Gastroesophageal sphincter (tissue), 4 donors: ENCODE data around the gene CCNB3. TPM values are rescaled to one million over a fixed set of nuclear protein-coding genes. Genes with fewer than 3 reads are reported as not detected.
"Not testable (repeated sequence)": the region's sequence is repeated elsewhere in the genome, so short reads cannot be mapped to it uniquely, and the experiment has no call there.

Source experiments
- ATAC-seq: fragments of 150-250 bp; one replicate; pipeline ENCODE4 v1.9.1; 2016; ENCODE audit warnings: mild to moderate bottlenecking, moderate library complexity
- H3K27ac ChIP-seq, 4 donors: fragments of 200-600 bp; sonication (generic) in 3 of 4; 1 replicate in 3 of 4; 2 replicates in 1 of 4; pipeline ENCODE4 v1.5.1; 2016 to 2019
- H3K27me3 ChIP-seq: fragments of 200-600 bp; sonication (generic); one replicate; pipeline ENCODE4 v1.5.1; 2019
- H3K36me3 ChIP-seq, 2 donors: fragments of 200-600 bp; sonication (generic); one replicate each; pipeline ENCODE4 v1.5.1; 2019; ENCODE audit warnings: control low read depth in 1 of 2
- H3K4me1 ChIP-seq, 3 donors: fragments of 200-600 bp; sonication (generic); 1 replicate in 2 of 3; 2 replicates in 1 of 3; pipeline ENCODE4 v1.5.1; 2016 to 2019; ENCODE audit warnings: control low read depth in 2 of 3
- H3K4me3 ChIP-seq, 2 donors: fragments of 200-600 bp; sonication (generic); one replicate each; pipeline ENCODE4 v1.5.1; 2019; ENCODE audit warnings: mild to moderate bottlenecking in 1 of 2, moderate library complexity in 1 of 2
- H3K9me3 ChIP-seq, 3 donors: fragments of 200-600 bp; sonication (generic); one replicate each; pipeline ENCODE4 v1.5.1; 2017 to 2019; ENCODE audit warnings: control low read depth in 2 of 3
- CTCF ChIP-seq, 4 experiments: fragments of 200-600 bp in 2 of 4; fragments of 450-650 bp in 2 of 4; sonication (generic) in 1 of 4; IDR thresholded peaks; one replicate each; pipeline ENCODE4 v1.5.1; 2017 to 2019; ENCODE audit warnings: antibody characterized with exemption in 4 of 4, mild to moderate bottlenecking in 2 of 4, moderate library complexity in 2 of 4
- EP300 ChIP-seq: sonication (generic); formaldehyde crosslinking; IDR thresholded peaks from one replicate; pipeline ENCODE4 v1.6.1; 2017; ENCODE audit warnings: antibody characterized with exemption, mild to moderate bottlenecking
- POLR2A ChIP-seq, 2 donors: fragments of 450-650 bp; IDR thresholded peaks; one replicate each; pipeline ENCODE4 v1.6.1; 2017; ENCODE audit warnings: antibody characterized with exemption in 2 of 2, mild to moderate bottlenecking in 2 of 2, moderate library complexity in 1 of 2
- POLR2AphosphoS5 ChIP-seq: sonication (generic); formaldehyde crosslinking; IDR thresholded peaks from one replicate; pipeline ENCODE4 v1.6.1; 2017; ENCODE audit warnings: antibody characterized with exemption
- WGBS, 2 donors: methylation state at CpG; one replicate each; pipeline ENCODE4 v1.1.5; 2018; ENCODE audit warnings: low coverage in 1 of 2; 5-methylcytosine and 5-hydroxymethylcytosine counted together
- total RNA-seq, 4 donors: library from RNA; depleted of rRNA; stranded (reverse); fragments of >200 nt; gene quantifications; one replicate each; pipeline ENCODE4 v1.1.0, GENCODE V29; 2016

The CCNB3 gene
- total RNA-seq, 4 donors from 2014 or later: 0.27 to 1.0 (median 0.40) TPM; not detected in 1

- Histone ChIP-seq H3K9me3 (no peaks in the 10 kb centered on the region), H3K4me1 (peaks cover 0 to 8% (median 4%) of the 10 kb centered on the region in 3 donors), H3K36me3 (no peaks in the 10 kb centered on the region), H3K27ac (no peak overlapping the region), H3K27me3 (no peaks in the 10 kb centered on the region), H3K4me3 (no peak overlapping the region)
- ATAC-seq: no peak
- 47 to 79% methylated on average over 5 to 6 of the region's 11 CpGs for WGBS, 2 donors
- TF ChIP-seq CTCF (IDR thresholded peaks at IDR 0.05) (no peak), EP300 (no peak), POLR2A (IDR thresholded peaks at IDR 0.05) (no peak), POLR2AphosphoS5 (no peak)
Measured at GRCh38 chrX:50206753-50207152, 2.2 kb downstream of the CCNB3 start.

GRCh38 chrX:50211510-50211909 is 6.9 kb downstream of the CCNB3 start:
- H3K36me3 ChIP-seq: no peaks in the 10 kb centered on the region
- no peak for ATAC-seq
- WGBS, 2 donors: 31 to 58% methylated on average over 3 to 5 of the region's 8 CpGs

GRCh38 chrX:50281253-50281652 is 76.7 kb downstream of the CCNB3 start:
- H3K4me3 ChIP-seq: no peak overlapping the region
- no peak for TF ChIP-seq POLR2A (IDR thresholded peaks at IDR 0.05)
- no peak for TF ChIP-seq EP300
- no peak for TF ChIP-seq CTCF (IDR thresholded peaks at IDR 0.05)
- TF ChIP-seq POLR2AphosphoS5: no peak
- 60% methylated on average over 1 of the region's 19 CpGs; no CpG with 5 or more reads in 1 of the 2 donors for WGBS, 2 donors
- no peaks in the 10 kb centered on the region for H3K27me3 ChIP-seq
- H3K9me3 ChIP-seq: no peaks in the 10 kb centered on the region
- no peak overlapping the region for H3K27ac ChIP-seq
- no peak for ATAC-seq
- no peaks in the 10 kb centered on the region for H3K4me1 ChIP-seq
- H3K36me3 ChIP-seq: no peaks in the 10 kb centered on the region

More at GRCh38 chrX:50211510-50211909, 6.9 kb downstream of the CCNB3 start:
- H3K4me1 ChIP-seq: no peaks in the 10 kb centered on the region
- H3K4me3 ChIP-seq: no peak overlapping the region
- no peaks in the 10 kb centered on the region for H3K27me3 ChIP-seq
- no peaks in the 10 kb centered on the region for H3K9me3 ChIP-seq
- no peak for TF ChIP-seq CTCF (IDR thresholded peaks at IDR 0.05)
- no peak for TF ChIP-seq POLR2A (IDR thresholded peaks at IDR 0.05)
- no peak for TF ChIP-seq POLR2AphosphoS5
- TF ChIP-seq EP300: no peak
- no peak overlapping the region for H3K27ac ChIP-seq

DNA sequence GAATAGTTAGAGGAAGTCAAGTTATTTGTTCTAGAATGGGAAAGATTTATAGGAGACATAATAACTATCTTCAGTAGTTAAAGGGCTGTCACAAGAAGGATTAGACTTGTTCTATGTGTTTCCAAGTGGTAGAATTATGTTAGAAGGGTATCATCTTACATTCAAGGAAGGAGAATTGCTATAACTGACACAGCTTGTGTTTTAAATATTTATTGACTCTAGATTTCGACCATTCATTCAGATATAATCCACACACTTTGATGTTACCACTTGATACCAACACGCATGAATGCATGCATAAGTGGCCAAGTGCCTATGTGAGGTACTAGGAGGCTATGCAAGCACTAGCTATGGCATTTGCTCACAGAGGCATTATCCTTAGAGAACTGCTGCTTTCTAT is 122.7 kb downstream of the CCNB3 start:
- H3K27ac ChIP-seq: no peak overlapping the region
- H3K9me3 ChIP-seq: no peaks in the 10 kb centered on the region
- 63 to 86% methylated on average over 2 of the region's 2 CpGs for WGBS, 2 donors
- H3K36me3 ChIP-seq: no peaks in the 10 kb centered on the region
- no peak for ATAC-seq
- H3K4me1 ChIP-seq: no peaks in the 10 kb centered on the region
- H3K27me3 ChIP-seq: no peaks in the 10 kb centered on the region
- H3K4me3 ChIP-seq: no peak overlapping the region
- TF ChIP-seq CTCF (IDR thresholded peaks at IDR 0.05) (no peak), POLR2A (IDR thresholded peaks at IDR 0.05) (no peak), POLR2AphosphoS5 (no peak), EP300 (no peak)

DNA sequence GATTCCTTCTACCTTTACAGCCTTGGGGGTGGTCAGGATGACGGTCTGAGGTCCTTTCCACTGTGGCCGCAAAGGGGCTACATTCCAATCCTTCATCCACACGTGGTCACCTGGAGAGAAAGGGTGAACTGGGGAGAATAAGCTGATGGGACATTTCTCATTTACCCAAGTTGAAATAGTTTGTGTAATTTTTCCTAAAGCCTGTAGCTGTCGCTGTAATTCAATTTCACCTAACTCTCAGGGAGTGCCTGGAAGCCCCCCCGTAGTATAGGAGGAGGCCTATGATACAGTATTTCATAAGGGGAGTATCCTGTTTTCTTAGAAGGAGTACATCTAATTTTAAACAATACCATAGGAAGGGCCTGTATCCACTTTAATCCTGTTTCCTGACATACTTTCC is 128.1 kb downstream of the CCNB3 start:
- not testable (repeated sequence) for H3K36me3 ChIP-seq, H3K4me1 ChIP-seq, ATAC-seq, H3K4me3 ChIP-seq, H3K9me3 ChIP-seq, H3K27ac ChIP-seq, H3K27me3 ChIP-seq
- 14 to 41% methylated on average over 2 of the region's 5 CpGs for WGBS, 2 donors

- WGBS, 2 donors: no CpG with 5 or more reads among the region's 6 CpGs
- ATAC-seq: no peak
- no peaks in the 10 kb centered on the region for H3K9me3 ChIP-seq
- no peak overlapping the region for H3K4me3 ChIP-seq
- no peaks in the 10 kb centered on the region for H3K36me3 ChIP-seq
- H3K27me3 ChIP-seq: no peaks in the 10 kb centered on the region
- no peak overlapping the region for H3K27ac ChIP-seq
- no peaks in the 10 kb centered on the region for H3K4me1 ChIP-seq
- TF ChIP-seq POLR2AphosphoS5: no peak
- TF ChIP-seq EP300: no peak
- TF ChIP-seq POLR2A (IDR thresholded peaks at IDR 0.05): no peak
- TF ChIP-seq CTCF (IDR thresholded peaks at IDR 0.05): no peak
Measured at GRCh38 chrX:50333308-50333707, 128.7 kb downstream of the CCNB3 start.
